HepG2 (cell line): ENCODE data around the gene ZNF12. TPM values are rescaled to one million over a fixed set of nuclear protein-coding genes. Genes with fewer than 3 reads are reported as not detected.

ENCODE experiments used
- ATAC-seq: fragments of 200-7000 bp; cut with Tn5 transposase; 3 replicates; pipeline ENCODE4 v1.9.1; 2020; ENCODE audit warnings: mild to moderate bottlenecking, moderate library complexity
- BruUV-seq: library from RNA; stranded (reverse); fragments of 400-500 nt; replicated peaks from 2 replicates; lab custom pipeline; 2021; lab: Mats Ljungman, UMichigan
- CTCF ChIA-PET: fragments of 300-600 bp; formaldehyde crosslinking; extraction: SDS; loops from one replicate; lab custom pipeline; 2021; ENCODE audit warnings: low total read pairs, inconsistent platforms, low intra/inter-chr PET ratio; lab: Yijun Ruan, JAX
- POLR2A ChIA-PET: fragments of 350-600 bp; sonication (Branson Sonifier 250); formaldehyde crosslinking; loops from one replicate; lab custom pipeline; 2020; ENCODE audit warnings: antibody characterized with exemption, inconsistent platforms; lab: Yijun Ruan, JAX
- DNase-seq: peaks from one replicate; pipeline ENCODE4 v3.0.0-alpha.2; 2015; ENCODE audit warnings: low spot score
- FAIRE-seq: peaks from 3 replicates; lab custom pipeline; 2011; peaks lifted over from hg19 to GRCh38; lab: Jason Lieb, UNC
- H2AFZ ChIP-seq: one replicate; pipeline ENCODE4 v1.6.1; 2011; ENCODE audit warnings: low read length, inconsistent platforms
- H3K27ac ChIP-seq: fragments of 300-600 bp; 3 replicates; pipeline ENCODE4 v1.8.0; 2011; ENCODE audit warnings: mixed run types, mild to moderate bottlenecking, mixed read lengths, low read length, inconsistent platforms; ENCODE audit not compliant: insufficient read depth; ENCODE audit errors: extremely low read length
- H3K27me3 ChIP-seq, 2 experiments: fragments of 200-600 bp in 1 of 2; 2 replicates in 1 of 2; 3 replicates in 1 of 2; pipeline versions ENCODE4 v1.6.0 to v1.8.0; 2011; ENCODE audit warnings: low read length in 2 of 2, mild to moderate bottlenecking in 2 of 2, moderate library complexity in 2 of 2, inconsistent platforms in 1 of 2; ENCODE audit not compliant: insufficient read depth in 2 of 2, control insufficient read depth in 1 of 2
- H3K36me3 ChIP-seq, 2 experiments: fragments of 200-600 bp in 1 of 2; replicated peaks in 1 of 2; 2 replicates in 1 of 2; 3 replicates in 1 of 2; pipeline versions ENCODE4 v1.5.1 to v1.8.0; 2011; ENCODE audit warnings: low read length in 2 of 2, inconsistent platforms in 1 of 2; ENCODE audit not compliant: insufficient read depth in 2 of 2, control insufficient read depth in 1 of 2
- H3K4me1 ChIP-seq: 2 replicates; pipeline ENCODE4 v1.5.1; 2012; ENCODE audit warnings: low read length, inconsistent platforms; ENCODE audit not compliant: insufficient read depth
- H3K4me2 ChIP-seq: 2 replicates; pipeline ENCODE4 v1.6.0; 2011; ENCODE audit warnings: low read depth, low read length, inconsistent platforms
- H3K4me3 ChIP-seq, 3 experiments: fragments of 200-600 bp in 1 of 3; sonication (generic), shearing (Covaris generic) in 1 of 3; replicated peaks in 1 of 3; 2 replicates each; pipeline ENCODE4 v1.5.1; 2011 to 2016; ENCODE audit warnings: low read length in 3 of 3, inconsistent platforms in 2 of 3, low read depth in 2 of 3, mild to moderate bottlenecking in 2 of 3, control low read depth in 1 of 3, mixed read lengths in 1 of 3; ENCODE audit not compliant: insufficient read depth in 1 of 3
- H3K79me2 ChIP-seq: one replicate; pipeline ENCODE4 v1.6.1; 2011; ENCODE audit warnings: low read length, inconsistent platforms; ENCODE audit not compliant: insufficient read depth
- H3K9ac ChIP-seq: 2 replicates; pipeline ENCODE4 v1.6.0; 2011; ENCODE audit warnings: mild to moderate bottlenecking, low read depth, low read length, inconsistent platforms; ENCODE audit not compliant: insufficient read depth
- H3K9me3 ChIP-seq: 2 replicates; pipeline ENCODE4 v1.5.1; 2012; ENCODE audit warnings: mild to moderate bottlenecking, low read length
- H4K20me1 ChIP-seq: 2 replicates; pipeline ENCODE4 v1.6.0; 2011; ENCODE audit warnings: inconsistent platforms, mild to moderate bottlenecking, low read length, moderate library complexity; ENCODE audit not compliant: insufficient read depth
- CEBPB ChIP-seq: IDR thresholded peaks from 2 replicates; pipeline ENCODE4 v1.6.1; 2011; ENCODE audit warnings: low read depth, low read length, improper control_type of control experiment, borderline replicate concordance
- CREB1 ChIP-seq, 2 experiments: fragments of 450-650 bp in 1 of 2; IDR thresholded peaks; 2 replicates each; pipeline ENCODE4 v1.6.1; 2016 to 2017; ENCODE audit warnings: control low read depth in 1 of 2, mild to moderate bottlenecking in 1 of 2, missing compliant biosample characterization in 1 of 2, missing genetic modification characterization in 1 of 2
- RAD51 ChIP-seq: fragments of 450-650 bp; IDR thresholded peaks from 2 replicates; pipeline ENCODE4 v1.6.1; 2016; ENCODE audit warnings: borderline replicate concordance
- TCF12 ChIP-seq, 2 experiments: fragments of 450-650 bp in 1 of 2; sonication (generic) in 1 of 2; formaldehyde crosslinking in 1 of 2; IDR thresholded peaks; 2 replicates each; pipeline versions ENCODE4 v1.6.1 to v1.8.0; 2017 to 2022; ENCODE audit warnings: antibody characterized with exemption in 1 of 2, mild to moderate bottlenecking in 1 of 2, missing genetic modification reagents in 1 of 2, moderate library complexity in 1 of 2
- ZNF607 ChIP-seq: sonication (generic); formaldehyde crosslinking; IDR thresholded peaks from 2 replicates; pipeline ENCODE4 v1.5.1; 2020; ENCODE audit warnings: missing genetic modification reagents, mild to moderate bottlenecking, borderline replicate concordance
- ZNF720 ChIP-seq: sonication (generic); formaldehyde crosslinking; IDR thresholded peaks from 2 replicates; pipeline ENCODE4 v1.4.0; 2020; ENCODE audit warnings: missing genetic modification reagents
- WGBS: methylation state at CpG from one replicate; pipeline ENCODE4 v1.1.6; 2017; ENCODE audit warnings: low lambda C conversion rate; 5-methylcytosine and 5-hydroxymethylcytosine counted together
- in situ Hi-C: cut with HindIII; loops from 2 replicates; pipeline ENCODE4 v1.10.0; 2017; ENCODE audit warnings: low pct_unique_long_range_greater_than_20kb; ENCODE audit not compliant: extremely low pct_ligation_motif_present
- intact Hi-C: fragments of 100-400 bp; cut with micrococcal nuclease; formaldehyde crosslinking; loops from one replicate; pipeline ENCODE4 v1.10.0; 2022; ENCODE audit not compliant: unreplicated experiment
- polyA plus RNA-seq, 8 experiments: library from polyadenylated mRNA; depleted of rRNA in 3 of 8; stranded (reverse) in 7 of 8; unstranded in 1 of 8; fragments of >200 nt; fragmentation: Illumina TruSeq in 4 of 8; extraction: Trizol in 4 of 8; gene quantifications; 2 replicates each; pipeline versions ENCODE4 v1.2.1 to v1.2.3, GENCODE V29; 2011 to 2016; ENCODE audit warnings: low read depth in 4 of 8, missing spikeins in 1 of 8, mixed read lengths in 1 of 8; ENCODE audit not compliant: insufficient read depth in 1 of 8
- total RNA-seq, 5 experiments: library from RNA; depleted of rRNA; stranded (reverse); fragments of >200 nt; fragmentation: Illumina TruSeq; extraction: Trizol; gene quantifications; 2 replicates each; pipeline ENCODE4 v1.2.3, GENCODE V29; 2016; ENCODE audit warnings: low read depth in 1 of 5

ZNF12 gene
- total and polyA plus RNA-seq, 2 of the 13 experiments (the other 11 are each of a cell fraction or from before 2014, with no cell fraction given): 21.4 to 22.8 TPM

GRCh38 chr7:6705959-6706665, 635 bp downstream of the ZNF12 start (continued):
- TF ChIP-seq TCF12 (IDR thresholded peaks at IDR 0.05) (no peak), TCF12 (CRISPR knock-in tag; IDR thresholded peaks at IDR 0.05) (0 out of 2 replicates have a peak, but pooled peaks have one; percentile 11), ZNF720 (no peak), CEBPB (no peak), CREB1 (IDR thresholded peaks at IDR 0.05) (0 out of 2 replicates have a peak, but pooled peaks have one; percentile 33), CREB1 (CRISPR knock-in tag; IDR thresholded peaks at IDR 0.05) (no peak)

GRCh38 chr7:6701860-6702259, 4.9 kb downstream of the ZNF12 start:
- Histone ChIP-seq H3K4me3 (no peak overlapping the region), H2AFZ (no peak overlapping the region), H3K27ac (no peak overlapping the region), H3K36me3 (peaks cover 24 to 57% of the 10 kb centered on the region in 2 experiments)
- 89% methylated on average over 1 of the region's 1 CpG for WGBS
- BruUV-seq: no TSS peak
- CTCF ChIA-PET: no interaction called here
- intact Hi-C loops (loop anchor here (10.0 kb wide), 1 partner anchor 107 kb away; the partner anchor contains the start of gene INTS15), in situ Hi-C loops (no loop called here)
- DNase-seq: no peak
- TF ChIP-seq RAD51 (peak; percentile 25; the same call in 1 of the 2 replicates), ZNF607 (CRISPR knock-in tag) (no peak)
- TF ChIP-seq, all 625 proteins: peak for 1
- H4K20me1 ChIP-seq: peaks cover 63% of the 10 kb centered on the region
- peaks cover 46% of the 10 kb centered on the region for H3K4me1 ChIP-seq
- H3K79me2 ChIP-seq: peaks cover 81% of the 10 kb centered on the region
- FAIRE-seq (no peak), ATAC-seq (no peak)
- no peaks in the 10 kb centered on the region; a peak in 1 of 5 replicates for H3K27me3 ChIP-seq
- H3K9ac ChIP-seq: peak overlapping the region; percentile 12; the same call in 1 of the 2 replicates
- 0 out of 2 replicates have a peak overlapping the region, but pooled peaks have one; percentile 8 for H3K4me2 ChIP-seq
- POLR2A ChIA-PET: no interaction called here
- no peaks in the 10 kb centered on the region for H3K9me3 ChIP-seq
